HuH-7.5 (cell line): Measurements from ENCODE around the gene ATG14.
"Not testable (repeated sequence)": the region's sequence is repeated elsewhere in the genome, so short reads cannot be mapped to it uniquely, and the experiment has no call there.

ENCODE experiments used
- DNase-seq: peaks from one replicate; pipeline ENCODE4 v3.0.0; 2011; ENCODE audit warnings: low spot score

ATG14 gene

DNA sequence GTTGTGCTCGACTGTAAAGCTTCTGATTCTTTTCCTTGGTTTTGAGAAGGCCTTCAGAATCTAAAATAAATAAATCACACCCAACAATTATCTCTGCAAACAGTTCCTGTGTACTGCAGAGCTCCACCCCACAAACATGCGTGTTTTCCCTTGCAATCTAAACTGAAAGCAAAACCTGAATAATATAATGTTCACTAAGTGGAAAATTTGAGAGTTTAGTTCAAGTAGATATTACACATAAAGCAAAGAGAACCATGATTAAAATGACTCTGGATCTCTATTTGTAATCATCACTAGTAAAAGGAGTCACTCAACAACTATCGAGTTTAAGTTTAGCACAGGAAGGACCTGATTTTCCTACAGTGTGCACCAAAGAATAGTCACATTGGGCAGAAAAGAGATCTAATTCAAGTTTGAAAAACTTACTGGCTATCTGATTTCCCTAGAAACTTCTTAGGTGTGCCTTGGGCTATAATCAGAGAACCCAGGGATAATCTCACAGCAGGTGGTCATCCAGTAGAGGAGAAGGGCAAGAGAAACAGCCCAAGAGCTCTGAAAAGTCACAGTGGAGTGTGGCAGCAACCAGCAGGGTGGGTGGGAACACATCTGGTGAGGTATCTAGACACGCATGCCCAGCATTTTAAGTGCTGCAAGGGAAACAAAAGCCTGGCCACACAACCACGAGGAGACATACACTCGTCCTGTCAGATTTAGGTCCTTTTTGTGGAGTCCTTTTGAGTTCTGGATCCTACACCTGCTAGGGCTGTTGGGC, 25.4 kb downstream of the ATG14 start:
- no peak for DNase-seq

GRCh38 chr14:55384536-55384935, 27.1 kb downstream of the ATG14 start:
- no peak for DNase-seq

GRCh38 chr14:55383541-55384140, 28.0 kb downstream of the ATG14 start:
- no peak for DNase-seq

GRCh38 chr14:55383056-55383466, 28.6 kb downstream of the ATG14 start:
- DNase-seq: not testable (repeated sequence)

- no peak for DNase-seq
These were observed 29.1 kb downstream of the ATG14 start for GRCh38 chr14:55382483-55382882.

DNA sequence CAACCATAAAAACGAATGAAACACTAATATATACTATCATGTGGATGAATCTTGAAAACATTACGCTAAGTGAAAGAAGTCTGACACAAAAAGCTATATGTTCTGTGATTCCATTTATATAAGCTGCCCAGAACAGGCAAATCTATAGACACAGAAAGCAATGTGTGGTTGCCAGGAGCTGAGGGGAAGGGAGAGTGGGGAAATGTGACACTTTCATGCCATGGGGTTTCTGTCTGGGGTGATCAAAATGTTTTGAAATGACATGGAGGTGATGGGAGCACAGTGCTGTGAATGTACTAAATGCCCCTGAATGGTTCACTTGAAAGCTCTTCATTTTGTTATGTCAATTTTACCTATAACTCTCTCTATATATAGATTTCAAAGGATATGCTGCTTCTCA, 30.1 kb downstream of the ATG14 start:
- no peak for DNase-seq

- peak; percentile 45 for DNase-seq
These were observed 30.6 kb downstream of the ATG14 start for GRCh38 chr14:55381040-55381439.

DNA sequence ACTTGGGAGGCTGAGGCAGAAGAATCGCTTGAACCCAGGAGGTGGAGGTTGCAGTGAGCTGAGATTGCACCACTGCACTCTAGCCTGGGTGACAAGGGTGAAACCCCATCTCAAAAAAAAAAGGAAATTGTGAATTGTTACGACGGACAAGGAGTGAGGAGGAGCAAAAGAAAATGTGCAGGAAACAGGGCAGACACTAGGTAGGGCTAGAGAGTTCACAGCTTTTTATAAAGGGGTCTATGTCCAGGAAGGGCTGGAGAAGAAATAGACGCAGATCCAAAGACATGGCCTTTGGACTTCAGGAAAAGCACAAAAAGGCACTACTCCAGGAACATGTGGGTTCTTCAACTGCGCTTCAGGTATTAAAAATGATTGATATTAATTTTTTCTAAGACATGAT, 34.4 kb downstream of the ATG14 start:
- DNase-seq: no peak

DNA sequence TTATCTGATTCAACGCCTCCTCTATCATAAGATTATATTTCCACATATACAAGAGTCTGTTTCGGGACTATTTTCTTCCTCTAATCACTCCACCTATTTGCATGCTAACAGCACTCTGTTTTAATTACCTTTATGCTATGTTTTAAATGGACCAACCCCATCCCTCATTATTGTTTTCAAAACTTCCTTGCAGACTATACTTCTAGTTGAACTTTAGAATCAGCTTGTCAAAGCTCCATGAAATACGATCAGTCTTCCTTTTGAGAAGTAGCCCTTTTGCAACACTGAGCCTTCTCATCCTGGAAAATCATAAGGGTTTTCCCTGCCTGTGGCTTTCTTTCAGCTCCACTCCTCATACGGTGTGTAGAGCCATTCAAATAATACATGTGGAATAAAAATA, 36.9 kb downstream of the ATG14 start:
- no peak for DNase-seq

DNA sequence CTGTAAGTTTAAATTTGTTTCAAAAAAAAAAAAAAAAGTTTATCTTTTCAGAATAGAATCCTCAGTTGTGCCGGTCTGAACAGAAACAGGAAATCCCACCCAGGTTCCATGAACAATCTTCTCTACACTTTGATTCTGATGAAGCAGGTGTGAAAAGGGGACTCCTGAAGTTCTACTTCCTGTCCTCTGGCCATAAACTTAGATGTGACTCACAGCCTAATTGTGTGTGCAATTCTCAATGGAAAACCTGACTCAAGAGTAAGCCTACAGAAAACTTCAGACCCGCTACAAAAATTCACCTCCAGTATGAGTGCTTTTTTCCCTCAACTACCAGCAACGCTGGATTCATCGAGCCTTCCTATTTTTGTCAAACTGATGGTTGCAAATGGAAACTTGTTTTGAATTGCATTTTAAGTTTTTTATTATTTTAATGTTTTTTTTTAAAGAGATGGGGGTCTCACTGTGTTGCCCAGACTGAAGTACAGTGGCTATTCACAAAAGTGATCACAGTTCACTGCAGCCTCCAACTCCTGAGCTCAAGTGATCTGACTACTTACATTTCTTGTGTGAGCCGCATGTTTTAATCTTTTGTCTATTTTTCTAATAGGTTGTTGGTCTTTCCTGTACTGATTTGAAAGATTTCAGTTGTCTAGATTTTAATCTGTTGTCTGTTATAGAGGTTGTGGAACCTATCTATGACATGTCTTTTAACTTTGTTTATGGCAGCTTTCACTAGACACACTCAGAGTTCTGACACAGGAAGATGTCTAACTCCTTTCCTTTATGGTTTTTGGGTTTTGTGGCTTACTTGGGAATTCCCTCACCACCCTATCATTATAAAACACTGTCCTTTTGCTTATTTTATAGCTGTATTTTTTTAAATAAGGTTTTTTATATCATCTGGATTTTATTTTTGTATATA, 37.6 kb downstream of the ATG14 start:
- DNase-seq: no peak

DNA sequence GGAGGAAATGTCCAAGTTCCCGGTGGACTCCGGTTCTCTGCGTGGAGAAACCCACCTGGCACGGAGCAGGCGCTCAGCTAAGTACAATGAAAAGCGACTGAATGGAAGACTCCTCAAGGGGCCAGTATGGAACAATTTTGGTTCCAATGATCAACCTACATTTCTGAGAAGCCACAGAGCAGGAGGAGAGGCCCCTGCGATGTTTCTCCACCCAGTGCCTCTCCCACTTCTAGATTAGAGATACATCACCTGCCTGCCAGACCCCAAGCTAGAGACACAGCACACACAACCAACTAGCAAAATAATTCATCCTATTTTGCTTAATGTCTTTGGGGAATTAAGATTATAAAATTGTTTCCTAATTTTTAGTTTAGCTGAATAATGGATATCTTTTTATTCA, 38.8 kb downstream of the ATG14 start:
- no peak for DNase-seq

DNA sequence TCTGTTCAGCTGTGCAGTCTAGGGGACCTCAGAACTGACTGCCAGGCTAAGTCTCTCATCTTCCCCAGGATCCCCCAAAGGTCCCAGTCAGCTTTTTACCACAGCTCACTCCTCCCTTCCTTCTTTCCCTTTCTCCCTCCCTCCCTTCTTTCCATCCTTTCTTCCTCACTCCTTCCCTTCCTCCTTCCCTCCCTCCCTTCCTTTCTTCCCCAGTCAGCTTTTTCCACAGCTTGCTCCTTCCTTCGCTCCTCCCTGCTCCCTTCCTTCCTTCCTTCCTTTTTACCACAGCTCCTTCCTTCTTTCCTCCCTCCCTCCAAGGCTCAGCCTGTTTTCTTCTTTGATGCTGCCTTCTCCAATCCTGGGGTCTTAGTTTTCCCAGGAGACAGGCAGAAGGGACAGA, 39.2 kb downstream of the ATG14 start:
- no peak for DNase-seq

DNA sequence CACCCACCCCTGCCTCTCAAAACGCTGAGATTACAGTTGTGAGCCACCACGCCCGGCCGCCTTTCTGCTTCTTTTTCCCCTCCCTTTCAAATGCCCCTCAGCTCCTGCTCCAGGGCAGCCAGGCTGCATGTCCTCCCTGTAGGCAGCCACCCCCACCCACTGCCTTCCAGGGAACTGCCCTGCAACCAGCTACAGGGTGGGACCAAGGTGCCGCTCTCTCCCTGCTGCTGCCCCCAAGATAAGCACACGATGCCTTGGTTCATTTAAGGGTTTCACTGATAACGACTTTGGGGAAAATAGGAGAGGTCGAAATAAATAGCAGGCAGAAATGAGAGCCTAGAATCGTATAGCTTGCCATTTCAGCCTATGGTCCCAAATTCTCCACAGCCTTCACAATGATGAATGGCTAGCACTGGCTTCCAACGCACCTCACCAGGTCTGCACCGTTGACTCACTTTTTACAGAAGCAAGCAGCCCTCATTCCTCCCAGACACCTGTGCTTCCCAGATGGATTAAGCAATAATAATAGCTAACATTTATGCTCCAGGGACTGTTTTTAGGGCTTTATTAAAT, 40.7 kb downstream of the ATG14 start:
- DNase-seq: no peak

GRCh38 chr14:55366271-55366670, 45.4 kb downstream of the ATG14 start:
- DNase-seq: no peak

GRCh38 chr14:55361190-55361589, 50.4 kb downstream of the ATG14 start:
- DNase-seq: no peak

GRCh38 chr14:55359307-55359706, 52.3 kb downstream of the ATG14 start:
- DNase-seq: no peak

DNA sequence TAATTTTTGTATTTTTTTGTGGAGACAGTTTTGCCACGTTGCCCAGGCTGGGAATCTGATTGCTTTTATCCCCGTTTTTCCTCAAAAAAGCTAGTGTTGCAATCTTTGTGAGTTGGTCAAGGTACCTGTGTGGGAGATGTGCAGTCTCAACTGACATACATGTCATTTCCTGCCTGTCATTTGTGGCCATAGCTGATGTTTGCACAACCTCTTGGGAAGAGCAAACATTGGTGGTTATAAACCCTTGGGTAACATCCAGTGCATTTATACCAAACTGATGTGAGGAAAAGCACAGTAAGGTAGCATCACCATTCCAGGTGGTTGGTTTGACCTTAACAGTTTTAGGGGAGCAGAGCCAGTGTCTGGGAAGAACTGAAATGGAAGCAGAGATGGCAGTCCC, 54.7 kb downstream of the ATG14 start:
- DNase-seq: peak; percentile 42

DNA sequence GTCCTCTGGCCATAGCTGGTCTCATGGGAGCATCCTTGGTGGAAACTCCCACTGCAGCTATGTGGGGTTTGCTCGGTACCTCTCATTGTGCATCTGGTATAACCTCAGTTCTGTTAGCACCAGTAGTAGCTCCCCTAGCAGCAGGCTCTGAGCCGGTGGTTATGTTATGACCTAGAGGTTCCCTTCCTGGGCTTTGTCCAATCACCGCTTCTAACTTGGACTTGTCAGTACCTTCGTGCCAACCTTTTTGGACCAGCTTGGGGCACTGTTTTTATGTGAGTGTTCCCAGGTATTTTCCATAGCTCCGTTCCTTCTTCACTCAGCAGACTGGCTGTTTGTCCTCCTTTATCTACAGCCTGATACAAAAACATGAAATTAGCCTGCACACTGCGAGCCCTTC, 55.7 kb downstream of the ATG14 start:
- DNase-seq: no peak

DNA sequence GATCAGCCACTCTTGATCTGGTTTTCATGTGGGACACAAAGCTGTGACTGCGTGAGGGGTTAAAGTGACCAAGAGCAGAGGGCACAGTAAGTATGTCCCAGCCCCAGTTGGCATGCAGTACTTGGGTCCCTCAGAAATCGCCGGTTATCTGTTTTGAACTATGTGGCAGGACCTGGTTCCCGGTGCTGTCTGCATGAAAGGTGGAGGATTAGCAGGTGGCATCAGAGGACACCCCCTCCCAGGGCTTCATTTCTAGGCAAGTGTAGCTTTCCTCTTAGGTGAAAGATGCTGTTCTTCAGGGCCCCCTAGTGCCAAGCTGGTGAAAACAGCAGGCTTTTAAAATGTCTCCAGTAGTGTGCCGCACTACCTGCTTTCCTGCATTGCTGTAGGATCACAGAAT, 57.1 kb downstream of the ATG14 start:
- peak; percentile 20 for DNase-seq

DNA sequence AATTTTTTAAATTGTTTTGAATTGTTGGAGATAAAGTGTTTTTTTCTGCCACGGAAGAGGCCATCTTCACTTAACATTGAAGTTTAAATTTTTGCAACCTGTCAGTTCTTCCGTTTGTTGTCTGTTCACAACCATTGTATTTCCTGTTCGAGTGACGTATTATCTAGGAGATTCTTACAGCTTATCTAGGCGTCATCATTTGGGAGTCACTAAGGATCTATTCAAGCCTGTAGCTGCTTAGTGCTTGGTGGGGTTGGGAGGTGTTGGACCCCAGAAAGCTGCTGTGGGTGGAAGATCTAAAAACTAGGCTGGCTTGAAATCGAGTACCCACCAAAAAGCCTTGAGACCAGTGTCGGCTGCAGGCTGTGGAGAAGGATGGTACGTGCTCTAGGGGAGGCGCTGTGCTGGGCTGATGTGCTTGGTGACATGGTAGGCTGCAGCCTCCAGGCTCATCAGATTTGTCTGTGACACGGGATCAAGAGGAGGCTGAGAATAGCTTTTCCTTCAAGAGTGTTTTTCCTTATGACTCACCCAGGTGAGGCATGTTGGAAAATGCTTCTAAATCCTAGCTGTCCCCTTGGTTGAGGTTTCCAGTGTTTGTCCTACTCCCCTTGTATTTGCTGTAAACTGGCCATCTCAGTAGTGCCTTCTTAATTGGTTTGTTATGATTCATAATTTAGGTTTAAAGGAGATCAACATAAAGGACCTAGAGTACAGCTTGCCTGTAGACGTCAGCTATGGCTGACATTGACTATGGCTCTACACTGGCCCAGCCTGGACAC, 57.8 kb downstream of the ATG14 start:
- no peak for DNase-seq

DNA sequence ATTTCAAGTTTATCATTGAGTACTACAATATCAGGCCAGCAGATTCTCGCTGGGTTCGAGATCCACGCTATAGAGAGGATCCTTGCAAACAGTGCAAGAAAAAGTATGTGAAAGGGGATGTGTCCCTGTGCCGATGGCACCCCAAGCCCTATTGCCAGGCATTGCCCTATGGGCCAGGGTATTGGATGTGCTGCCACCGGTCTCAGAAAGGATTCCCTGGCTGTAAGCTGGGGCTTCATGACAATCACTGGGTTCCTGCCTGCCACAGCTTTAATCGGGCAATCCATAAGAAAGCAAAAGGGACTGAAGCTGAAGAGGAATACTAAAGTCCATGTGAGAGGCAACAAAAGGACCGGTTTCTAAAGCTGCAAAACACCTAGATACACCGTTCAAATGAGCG, 59.4 kb downstream of the ATG14 start:
- DNase-seq: no peak

DNA sequence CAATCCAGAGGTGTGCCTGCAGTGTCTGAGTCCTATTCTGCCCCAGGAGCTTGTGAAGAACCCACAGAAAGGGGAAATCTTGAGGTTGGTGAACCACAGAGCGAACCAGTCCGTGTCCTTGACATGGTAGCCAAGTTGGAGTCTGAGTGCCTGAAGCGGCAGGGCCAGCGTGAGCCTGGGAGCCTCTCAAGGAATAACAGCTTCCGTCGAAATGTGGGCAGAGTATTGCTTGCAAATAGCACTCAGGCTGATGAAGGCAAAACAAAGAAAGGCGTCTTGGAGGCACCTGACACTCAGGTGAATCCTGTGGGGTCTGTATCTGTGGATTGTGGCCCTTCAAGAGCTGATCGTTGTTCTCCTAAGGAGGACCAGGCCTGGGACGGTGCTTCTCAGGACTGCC, 60.5 kb downstream of the ATG14 start:
- DNase-seq: no peak
